ENCODE data around the gene IL1A. TPM values are rescaled to one million over a fixed set of nuclear protein-coding genes. Genes with fewer than 3 reads are reported as not detected.

IL1A gene
- total and polyA plus RNA-seq, 7 donors, result 0.08 to 0.12 TPM; not detected in 5

GRCh38 chr2:112779598-112779997, 4.7 kb downstream of the IL1A start:
- no peaks in the 10 kb centered on the region for H3K27me3 ChIP-seq (ENCODE audit: insufficient read depth in 3 of 3, low read length in 2 of 3)
- no peak overlapping the region for H3K4me3 ChIP-seq
- H3K9me3 ChIP-seq, result no peaks in the 10 kb centered on the region
- no peak for DNase-seq
- no peak for ATAC-seq
- H3K27ac ChIP-seq, result no peak overlapping the region
- WGBS, 3 donors, result 86 to 98% (median 87%) methylated on average over 1 of the region's 1 CpG
- intact Hi-C loops (cut with DNase I), result no loop called here
- no peaks in the 10 kb centered on the region for H3K4me1 ChIP-seq
- H3K36me3 ChIP-seq (ENCODE audit: insufficient read depth in 1 of 2, low read depth in 1 of 2), result no peaks in the 10 kb centered on the region
- TF ChIP-seq CTCF (IDR thresholded peaks at IDR 0.05), result no peak

- Histone ChIP-seq H3K36me3 (ENCODE audit: insufficient read depth in 1 of 2, low read depth in 1 of 2) (no peaks in the 10 kb centered on the region), H3K4me3 (no peak overlapping the region), H3K27me3 (ENCODE audit: insufficient read depth in 3 of 3, low read length in 2 of 3) (no peaks in the 10 kb centered on the region), H3K4me1 (no peaks in the 10 kb centered on the region), H3K27ac (no peak overlapping the region), H3K9me3 (no peaks in the 10 kb centered on the region)
- DNase-seq (no peak), ATAC-seq (no peak)
- TF ChIP-seq CTCF (IDR thresholded peaks at IDR 0.05), result no peak
- intact Hi-C loops (cut with DNase I), result no loop called here
Measured at GRCh38 chr2:112777036-112777435, 7.3 kb downstream of the IL1A start.

- ATAC-seq, result no peak
- intact Hi-C loops (cut with DNase I), result no loop called here
Measured at GRCh38 chr2:112776113-112776512, 8.2 kb downstream of the IL1A start.

GRCh38 chr2:112774536-112775285, 9.6 kb downstream of the IL1A start:
- Histone ChIP-seq H3K4me1 (no peaks in the 10 kb centered on the region), H3K27me3 (ENCODE audit: insufficient read depth in 3 of 3, low read length in 2 of 3) (no peaks in the 10 kb centered on the region), H3K36me3 (ENCODE audit: insufficient read depth in 1 of 2, low read depth in 1 of 2) (no peaks in the 10 kb centered on the region), H3K27ac (no peak overlapping the region), H3K9me3 (no peaks in the 10 kb centered on the region), H3K4me3 (no peak overlapping the region)
- WGBS, 3 donors, result 94 to 97% (median 97%) methylated on average over 3 of the region's 3 CpGs
- intact Hi-C loops (cut with DNase I), result no loop called here
- no peak for TF ChIP-seq CTCF (IDR thresholded peaks at IDR 0.05)
- ATAC-seq, result no peak
- DNase-seq, result no peak

More at GRCh38 chr2:112776113-112776512, 8.2 kb downstream of the IL1A start:
- Histone ChIP-seq H3K9me3 (no peaks in the 10 kb centered on the region), H3K36me3 (ENCODE audit: insufficient read depth in 1 of 2, low read depth in 1 of 2) (no peaks in the 10 kb centered on the region), H3K4me1 (no peaks in the 10 kb centered on the region), H3K27me3 (ENCODE audit: insufficient read depth in 3 of 3, low read length in 2 of 3) (no peaks in the 10 kb centered on the region), H3K4me3 (no peak overlapping the region), H3K27ac (no peak overlapping the region)
- DNase-seq, result no peak
- WGBS, 3 donors, result 80 to 98% (median 85%) methylated on average over 1 to 3 of the region's 3 CpGs
- no peak for TF ChIP-seq CTCF (IDR thresholded peaks at IDR 0.05)

GRCh38 chr2:112773556-112773955, 10.7 kb downstream of the IL1A start:
- H3K36me3 ChIP-seq (ENCODE audit: insufficient read depth in 1 of 2, low read depth in 1 of 2), result no peaks in the 10 kb centered on the region
- no peak overlapping the region for H3K27ac ChIP-seq
- intact Hi-C loops (cut with DNase I), result no loop called here
- no peak overlapping the region for H3K4me3 ChIP-seq
- TF ChIP-seq CTCF (IDR thresholded peaks at IDR 0.05), result no peak
- DNase-seq (no peak), ATAC-seq (no peak)
- no peaks in the 10 kb centered on the region for H3K9me3 ChIP-seq
- WGBS, 3 donors, result 53 to 76% (median 69%) methylated on average over 2 of the region's 2 CpGs
- no peaks in the 10 kb centered on the region for H3K4me1 ChIP-seq
- H3K27me3 ChIP-seq (ENCODE audit: insufficient read depth in 3 of 3, low read length in 2 of 3), result no peaks in the 10 kb centered on the region

All from psoas muscle (tissue), 8 donors.